ENCODE results near the gene BBS9. TPM values are rescaled to one million over a fixed set of nuclear protein-coding genes. Genes with fewer than 3 reads are reported as not detected.

Gene BBS9
- 1 to 10 TPM; 2.0 to 8.8 (median 3.0) TPM for polyA plus RNA-seq
- long read RNA-seq, donor 1, full-length matches to known transcripts, result 1 of 1 reads
- long read RNA-seq, donor 1, partial matches to known transcripts, result 0 of 1 reads
- long read RNA-seq, donor 1, other reads (novel, unspliced or antisense), result 0 of 1 reads
- long read RNA-seq, donor 2, result 0 reads
- long read RNA-seq, donor 3, result 0 reads
- long read RNA-seq, donor 4, result 0 reads
- long read RNA-seq, donor 5, result 0 reads
- long read RNA-seq, donor 6, result 0 reads
- long read RNA-seq, donor 7, full-length matches to known transcripts, result 2 of 78 reads
- long read RNA-seq, donor 7, partial matches to known transcripts, result 24 of 78 reads
- long read RNA-seq, donor 7, other reads (novel, unspliced or antisense), result 52 of 78 reads
- long read RNA-seq, donor 8, result 0 reads
- long read RNA-seq, donor 9, partial matches to known transcripts, result 0 of 1 reads
- long read RNA-seq, donor 9, other reads (novel, unspliced or antisense), result 0 of 1 reads
- long read RNA-seq, donor 10, result 0 reads

- FAIRE-seq, result no peak
- H3K4me1 ChIP-seq (ENCODE audit: control insufficient read depth in 3 of 3, insufficient read depth in 2 of 3, low read depth in 1 of 3, low read length in 2 of 3), result peaks cover 0 to 5% (median 0%) of the 10 kb centered on the region in 3 donors
- no peaks in the 10 kb centered on the region for H3K9me3 ChIP-seq (ENCODE audit: control insufficient read depth in 2 of 2, insufficient read depth in 1 of 2, low read depth in 1 of 2, low read length in 1 of 2)
- WGBS, 3 donors, result 0% methylated on average over 52 to 57 of the region's 57 CpGs
- DNase-seq, result peak; percentile 96 to 97
- H3K27me3 ChIP-seq (ENCODE audit: control insufficient read depth in 3 of 3, insufficient read depth in 3 of 3, low read length in 3 of 3), result no peaks in the 10 kb centered on the region
- peak within 1 kb of the TSS; percentile 77 to 94 (median 80) for H3K27ac ChIP-seq (ENCODE audit: low read depth in 1 of 3, low read length in 2 of 3)
- peak within 1 kb of the TSS; percentile 59 to 89 (median 88) for H3K4me3 ChIP-seq (ENCODE audit: low read depth in 1 of 3, low read length in 3 of 3)
- no peaks in the 10 kb centered on the region for H3K36me3 ChIP-seq (ENCODE audit: control insufficient read depth in 3 of 3, insufficient read depth in 2 of 3, low read depth in 1 of 3, low read length in 3 of 3)
Observed at GRCh38 chr7:33128990-33129805, at the start of gene BBS9. TSS of gene BBS9 (plus strand) at chr7:33129564. CDS start at chr7:33146253, 16,689 bp downstream.

GRCh38 chr7:33079763-33080690 is 49.3 kb upstream of the BBS9 start:
- Histone ChIP-seq H3K27ac (ENCODE audit: low read depth in 1 of 3, low read length in 2 of 3) (no peak overlapping the region), H3K9me3 (ENCODE audit: control insufficient read depth in 2 of 2, insufficient read depth in 1 of 2, low read depth in 1 of 2, low read length in 1 of 2) (no peaks in the 10 kb centered on the region), H3K27me3 (ENCODE audit: control insufficient read depth in 3 of 3, insufficient read depth in 3 of 3, low read length in 3 of 3) (peaks cover 0 to 2% (median 0%) of the 10 kb centered on the region in 3 donors), H3K4me1 (ENCODE audit: control insufficient read depth in 3 of 3, insufficient read depth in 2 of 3, low read depth in 1 of 3, low read length in 2 of 3) (no peaks in the 10 kb centered on the region), H3K36me3 (ENCODE audit: control insufficient read depth in 3 of 3, insufficient read depth in 2 of 3, low read depth in 1 of 3, low read length in 3 of 3) (no peaks in the 10 kb centered on the region), H3K4me3 (ENCODE audit: low read depth in 1 of 3, low read length in 3 of 3) (no peak overlapping the region)
- FAIRE-seq (no peak), DNase-seq (no peak)
- WGBS, 3 donors, result 83 to 92% (median 87%) methylated on average over 9 of the region's 9 CpGs

GRCh38 chr7:33087356-33087755 is 42.0 kb upstream of the BBS9 start:
- DNase-seq, result no peak
- Histone ChIP-seq H3K9me3 (ENCODE audit: control insufficient read depth in 2 of 2, insufficient read depth in 1 of 2, low read depth in 1 of 2, low read length in 1 of 2) (no peaks in the 10 kb centered on the region), H3K4me3 (ENCODE audit: low read depth in 1 of 3, low read length in 3 of 3) (no peak overlapping the region), H3K36me3 (ENCODE audit: control insufficient read depth in 3 of 3, insufficient read depth in 2 of 3, low read depth in 1 of 3, low read length in 3 of 3) (no peaks in the 10 kb centered on the region), H3K27me3 (ENCODE audit: control insufficient read depth in 3 of 3, insufficient read depth in 3 of 3, low read length in 3 of 3) (no peaks in the 10 kb centered on the region), H3K4me1 (ENCODE audit: control insufficient read depth in 3 of 3, insufficient read depth in 2 of 3, low read depth in 1 of 3, low read length in 2 of 3) (no peaks in the 10 kb centered on the region), H3K27ac (ENCODE audit: low read depth in 1 of 3, low read length in 2 of 3) (no peak overlapping the region)
- WGBS, 3 donors, result 26 to 68% (median 28%) methylated on average over 2 of the region's 2 CpGs
- FAIRE-seq, result no peak

- WGBS, 3 donors, result 86 to 93% (median 87%) methylated on average over 2 of the region's 2 CpGs
- FAIRE-seq (no peak), DNase-seq (no peak)
- no peak overlapping the region for H3K27ac ChIP-seq (ENCODE audit: low read depth in 1 of 3, low read length in 2 of 3)
- H3K4me1 ChIP-seq (ENCODE audit: control insufficient read depth in 3 of 3, insufficient read depth in 2 of 3, low read depth in 1 of 3, low read length in 2 of 3), result no peaks in the 10 kb centered on the region
- H3K9me3 ChIP-seq (ENCODE audit: control insufficient read depth in 2 of 2, insufficient read depth in 1 of 2, low read depth in 1 of 2, low read length in 1 of 2), result no peaks in the 10 kb centered on the region
- H3K27me3 ChIP-seq (ENCODE audit: control insufficient read depth in 3 of 3, insufficient read depth in 3 of 3, low read length in 3 of 3), result no peaks in the 10 kb centered on the region
- H3K4me3 ChIP-seq (ENCODE audit: low read depth in 1 of 3, low read length in 3 of 3), result no peak overlapping the region
- H3K36me3 ChIP-seq (ENCODE audit: control insufficient read depth in 3 of 3, insufficient read depth in 2 of 3, low read depth in 1 of 3, low read length in 3 of 3), result no peaks in the 10 kb centered on the region
Observed at GRCh38 chr7:33087858-33088257, 41.5 kb upstream of the BBS9 start.

- peaks cover 0 to 4% (median 3%) of the 10 kb centered on the region in 3 donors for H3K36me3 ChIP-seq (ENCODE audit: control insufficient read depth in 3 of 3, insufficient read depth in 2 of 3, low read depth in 1 of 3, low read length in 3 of 3)
- H3K4me1 ChIP-seq (ENCODE audit: control insufficient read depth in 3 of 3, insufficient read depth in 2 of 3, low read depth in 1 of 3, low read length in 2 of 3), result no peaks in the 10 kb centered on the region
- no peaks in the 10 kb centered on the region for H3K27me3 ChIP-seq (ENCODE audit: control insufficient read depth in 3 of 3, insufficient read depth in 3 of 3, low read length in 3 of 3)
- no peaks in the 10 kb centered on the region for H3K9me3 ChIP-seq (ENCODE audit: control insufficient read depth in 2 of 2, insufficient read depth in 1 of 2, low read depth in 1 of 2, low read length in 1 of 2)
- 92 to 94% (median 93%) methylated on average over 7 of the region's 7 CpGs for WGBS, 3 donors
- H3K27ac ChIP-seq (ENCODE audit: low read depth in 1 of 3, low read length in 2 of 3), result no peak overlapping the region
- H3K4me3 ChIP-seq (ENCODE audit: low read depth in 1 of 3, low read length in 3 of 3), result no peak overlapping the region
- FAIRE-seq (no peak), DNase-seq (no peak)
Observed at GRCh38 chr7:33089142-33089541, 40.2 kb upstream of the BBS9 start.

GRCh38 chr7:33091111-33091531 is 38.2 kb upstream of the BBS9 start:
- Histone ChIP-seq H3K4me1 (ENCODE audit: control insufficient read depth in 3 of 3, insufficient read depth in 2 of 3, low read depth in 1 of 3, low read length in 2 of 3) (no peaks in the 10 kb centered on the region), H3K9me3 (ENCODE audit: control insufficient read depth in 2 of 2, insufficient read depth in 1 of 2, low read depth in 1 of 2, low read length in 1 of 2) (no peaks in the 10 kb centered on the region), H3K27me3 (ENCODE audit: control insufficient read depth in 3 of 3, insufficient read depth in 3 of 3, low read length in 3 of 3) (no peaks in the 10 kb centered on the region), H3K4me3 (ENCODE audit: low read depth in 1 of 3, low read length in 3 of 3) (no peak overlapping the region), H3K36me3 (ENCODE audit: control insufficient read depth in 3 of 3, insufficient read depth in 2 of 3, low read depth in 1 of 3, low read length in 3 of 3) (peaks cover 3 to 10% (median 7%) of the 10 kb centered on the region in 3 donors), H3K27ac (ENCODE audit: low read depth in 1 of 3, low read length in 2 of 3) (no peak overlapping the region)
- DNase-seq (no peak), FAIRE-seq (no peak)
- 78 to 90% (median 79%) methylated on average over 4 of the region's 4 CpGs for WGBS, 3 donors

GRCh38 chr7:33091641-33092191 is 37.6 kb upstream of the BBS9 start:
- FAIRE-seq (no peak), DNase-seq (no peak)
- no peak overlapping the region for H3K27ac ChIP-seq (ENCODE audit: low read depth in 1 of 3, low read length in 2 of 3)
- no peak overlapping the region for H3K4me3 ChIP-seq (ENCODE audit: low read depth in 1 of 3, low read length in 3 of 3)
- H3K36me3 ChIP-seq (ENCODE audit: control insufficient read depth in 3 of 3, insufficient read depth in 2 of 3, low read depth in 1 of 3, low read length in 3 of 3), result peaks cover 3 to 12% (median 9%) of the 10 kb centered on the region in 3 donors
- H3K9me3 ChIP-seq (ENCODE audit: control insufficient read depth in 2 of 2, insufficient read depth in 1 of 2, low read depth in 1 of 2, low read length in 1 of 2), result no peaks in the 10 kb centered on the region
- no peaks in the 10 kb centered on the region for H3K4me1 ChIP-seq (ENCODE audit: control insufficient read depth in 3 of 3, insufficient read depth in 2 of 3, low read depth in 1 of 3, low read length in 2 of 3)
- WGBS, 3 donors, result 84 to 92% (median 89%) methylated on average over 5 of the region's 5 CpGs
- H3K27me3 ChIP-seq (ENCODE audit: control insufficient read depth in 3 of 3, insufficient read depth in 3 of 3, low read length in 3 of 3), result no peaks in the 10 kb centered on the region

All from small intestine (tissue), 16 donors.